K562 (cell line): ENCODE results near the gene GJA1. TPM values are rescaled to one million over a fixed set of nuclear protein-coding genes. Genes with fewer than 3 reads are reported as not detected.

Source experiments
- L3MBTL2 ChIP-seq: fragments of 450-650 bp; IDR thresholded peaks from 2 replicates; pipeline ENCODE4 v1.6.1; 2016; ENCODE audit warnings: mild to moderate bottlenecking, moderate library complexity
- MLX ChIP-seq, 2 experiments: fragments of 450-650 bp in 1 of 2; sonication (generic) in 1 of 2; formaldehyde crosslinking; conservative IDR thresholded peaks; 2 replicates each; pipeline versions ENCODE4 v1.4.0 to v1.8.1; 2020 to 2022; ENCODE audit warnings: mild to moderate bottlenecking in 1 of 2, missing genetic modification reagents in 1 of 2
- NR3C1 ChIP-seq: sonication (generic); formaldehyde crosslinking; IDR thresholded peaks from 2 replicates; pipeline ENCODE4 v1.8.1; 2022; ENCODE audit warnings: missing genetic modification reagents
- PREB ChIP-seq: sonication (generic); formaldehyde crosslinking; IDR thresholded peaks from 2 replicates; pipeline ENCODE4 v1.8.1; 2023; ENCODE audit warnings: mild to moderate bottlenecking, missing genetic modification reagents
- SRSF3 ChIP-seq: fragments of 200-400 bp; formaldehyde crosslinking; IDR thresholded peaks from 2 replicates; pipeline ENCODE4 v1.6.1; 2016; ENCODE audit warnings: mild to moderate bottlenecking, low read length, moderate library complexity; ENCODE audit not compliant: insufficient read depth
- STAT5B ChIP-seq: fragments of 250-450 bp; sonication (Bioruptor Pico); IDR thresholded peaks from 2 replicates; pipeline ENCODE4 v1.8.0; 2021; ENCODE audit warnings: mild to moderate bottlenecking, inconsistent platforms
- YY1 ChIP-seq, 3 experiments: IDR thresholded peaks; 2 replicates each; pipeline ENCODE4 v1.6.1; 2011; ENCODE audit warnings: low read length in 2 of 3, mild to moderate bottlenecking in 2 of 3, moderate library complexity in 2 of 3, borderline replicate concordance in 1 of 3, control low read depth in 1 of 3, low read depth in 1 of 3; ENCODE audit not compliant: insufficient read depth in 3 of 3, insufficient replicate concordance in 2 of 3, control insufficient read depth in 1 of 3, insufficient read length in 1 of 3; ENCODE audit errors: extremely low read depth in 1 of 3
- ZHX1 ChIP-seq: fragments of 150-350 bp; conservative IDR thresholded peaks from 2 replicates; pipeline ENCODE4 v1.6.1; 2014; ENCODE audit warnings: low read length
- ZNF140 ChIP-seq: fragments of 250-450 bp; sonication (Bioruptor Pico); IDR thresholded peaks from 2 replicates; pipeline ENCODE4 v1.8.0; 2021; ENCODE audit warnings: moderate library complexity, mild to moderate bottlenecking, inconsistent platforms
- ZNF354B ChIP-seq: fragments of 250-450 bp; sonication (Bioruptor Pico); IDR thresholded peaks from 2 replicates; pipeline ENCODE4 v1.4.0; 2020
- polyA plus RNA-seq, 8 experiments: library from polyadenylated mRNA; depleted of rRNA in 4 of 8; stranded (reverse) in 5 of 8; unstranded in 3 of 8; fragments of >200 nt; fragmentation: Nextera tagmentation in 2 of 8; fragmentation: Illumina TruSeq in 1 of 8; extraction: Ambion mirVana in 2 of 8; extraction: Trizol in 1 of 8; gene quantifications; 2 replicates each; pipeline versions ENCODE4 v1.2.1 to v1.2.3, GENCODE V29; 2011 to 2014; ENCODE audit warnings: inconsistent platforms in 1 of 8, missing spikeins in 1 of 8
- total RNA-seq, 7 experiments: library from RNA; depleted of rRNA in 6 of 7; stranded (reverse); fragments of >200 nt in 6 of 7; fragmentation: Illumina TruSeq in 2 of 7; extraction: Trizol in 2 of 7; gene quantifications; 2 replicates each; pipeline versions ENCODE4 v1.2.1 to v1.2.3, GENCODE V29; 2011 to 2021; ENCODE audit warnings: low replicate concordance in 1 of 7
- TF ChIP-seq, protein P1 (sequence below): sonication (generic); formaldehyde crosslinking; IDR thresholded peaks from 2 replicates; pipeline ENCODE4 v1.8.1; 2022; ENCODE audit warnings: missing genetic modification reagents

The GJA1 gene
- total and polyA plus RNA-seq, 9 of the 15 experiments (the other 6 are each of a cell fraction or from before 2014, with no cell fraction given), result 0.04 to 0.58 (median 0.06) TPM; not detected in 4

DNA sequence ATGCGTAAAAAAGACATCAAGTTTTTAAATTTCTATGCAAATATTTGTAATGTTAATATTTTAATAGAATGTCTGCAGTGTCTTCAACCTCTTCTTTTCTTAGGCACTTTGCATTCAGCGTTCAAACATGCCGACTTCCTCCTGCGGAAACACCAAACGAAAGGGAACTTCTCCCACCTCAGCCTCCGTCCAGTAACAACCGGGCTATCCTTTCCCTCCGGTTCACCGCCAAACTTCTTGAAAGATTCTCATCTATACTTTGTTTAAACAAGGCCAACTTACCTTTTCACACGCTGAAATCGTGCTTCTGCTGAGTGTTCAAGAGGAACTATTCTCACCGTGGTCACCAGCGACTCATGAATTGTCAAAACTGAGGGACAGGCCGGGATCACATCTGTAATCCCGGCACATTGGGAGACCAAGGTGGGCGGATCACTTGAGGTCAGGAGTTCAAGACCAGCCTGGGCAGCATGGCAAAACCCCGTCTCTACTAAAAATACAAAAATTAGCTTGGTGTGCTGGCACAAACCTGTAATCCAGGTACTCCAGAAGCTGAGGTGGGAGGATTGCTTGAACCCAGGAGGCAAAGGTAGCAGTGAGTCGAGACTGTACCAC, 44.8 kb downstream of the GJA1 start (continued):
- TF ChIP-seq ZHX1 (no peak), PREB (CRISPR knock-in tag) (no peak), SRSF3 (no peak), ZNF354B (CRISPR knock-in tag) (no peak), YY1 (IDR thresholded peaks at IDR 0.05; ENCODE audit: borderline replicate concordance in 1 of 3, control insufficient read depth in 1 of 3, extremely low read depth in 1 of 3, insufficient read depth in 3 of 3, insufficient read length in 1 of 3, insufficient replicate concordance in 2 of 3, low read depth in 1 of 3, low read length in 2 of 3) (no peak), ZNF140 (CRISPR knock-in tag) (no peak), L3MBTL2 (no peak), STAT5B (CRISPR knock-in tag) (no peak), NR3C1 (CRISPR knock-in tag) (no peak), MLX (CRISPR knock-in tag; conservative IDR thresholded peaks at IDR 0.05) (no peak)
- TF ChIP-seq, protein P1, sequence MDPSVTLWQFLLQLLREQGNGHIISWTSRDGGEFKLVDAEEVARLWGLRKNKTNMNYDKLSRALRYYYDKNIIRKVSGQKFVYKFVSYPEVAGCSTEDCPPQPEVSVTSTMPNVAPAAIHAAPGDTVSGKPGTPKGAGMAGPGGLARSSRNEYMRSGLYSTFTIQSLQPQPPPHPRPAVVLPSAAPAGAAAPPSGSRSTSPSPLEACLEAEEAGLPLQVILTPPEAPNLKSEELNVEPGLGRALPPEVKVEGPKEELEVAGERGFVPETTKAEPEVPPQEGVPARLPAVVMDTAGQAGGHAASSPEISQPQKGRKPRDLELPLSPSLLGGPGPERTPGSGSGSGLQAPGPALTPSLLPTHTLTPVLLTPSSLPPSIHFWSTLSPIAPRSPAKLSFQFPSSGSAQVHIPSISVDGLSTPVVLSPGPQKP, result no peak
